CD14-positive monocyte (primary cell): Measurements from ENCODE around the gene RIT1. TPM values are rescaled to one million over a fixed set of nuclear protein-coding genes. Genes with fewer than 3 reads are reported as not detected.

Experiments
- DNase-seq, 3 donors: peaks; one replicate each; pipeline ENCODE4 v3.0.0-alpha.2; 2011 to 2022
- H2AFZ ChIP-seq: 2 replicates; pipeline ENCODE4 v1.6.0; 2012; ENCODE audit warnings: mild to moderate bottlenecking, low read depth, low read length, inconsistent platforms; ENCODE audit not compliant: insufficient read depth, poor library complexity, severe bottlenecking
- H3K27ac ChIP-seq, 2 donors: 1 replicate in 1 of 2; 2 replicates in 1 of 2; pipeline ENCODE4 v1.5.1; 2012 to 2013; ENCODE audit warnings: low read length in 2 of 2, control low read depth in 1 of 2, inconsistent platforms in 1 of 2, low read depth in 1 of 2, mild to moderate bottlenecking in 1 of 2
- H3K27me3 ChIP-seq, 2 donors: one replicate each; pipeline versions ENCODE4 v1.6.0 to v1.6.1; 2011 to 2013; ENCODE audit warnings: low read length in 2 of 2; ENCODE audit not compliant: control insufficient read depth in 2 of 2, insufficient read depth in 2 of 2
- H3K36me3 ChIP-seq, 2 donors: replicated peaks in 1 of 2; 1 replicate in 1 of 2; 2 replicates in 1 of 2; pipeline versions ENCODE4 v1.5.1 to v1.6.1; 2012 to 2013; ENCODE audit warnings: low read length in 2 of 2, control low read depth in 1 of 2, inconsistent platforms in 1 of 2, mild to moderate bottlenecking in 1 of 2; ENCODE audit not compliant: insufficient read depth in 2 of 2, control insufficient read depth in 1 of 2
- H3K4me1 ChIP-seq, 2 donors: 1 replicate in 1 of 2; 2 replicates in 1 of 2; pipeline versions ENCODE4 v1.5.1 to v1.6.1; 2012 to 2013; ENCODE audit warnings: low read length in 2 of 2, control low read depth in 1 of 2, inconsistent platforms in 1 of 2, mild to moderate bottlenecking in 1 of 2, moderate library complexity in 1 of 2; ENCODE audit not compliant: insufficient read depth in 2 of 2, control insufficient read depth in 1 of 2
- H3K4me2 ChIP-seq: replicated peaks from 2 replicates; pipeline ENCODE3; 2012; ENCODE audit warnings: low read length, moderate library complexity, mild to moderate bottlenecking; ENCODE audit not compliant: poor library complexity, severe bottlenecking; ENCODE audit errors: extremely low read depth
- H3K4me3 ChIP-seq, 3 experiments: fragments of 200-600 bp in 1 of 3; sonication (generic) in 1 of 3; replicated peaks in 1 of 3; 1 replicate in 2 of 3; 2 replicates in 1 of 3; pipeline ENCODE4 v1.5.1; 2011 to 2013; ENCODE audit warnings: low read length in 3 of 3, mild to moderate bottlenecking in 3 of 3, control low read depth in 2 of 3, low read depth in 2 of 3, inconsistent platforms in 1 of 3, moderate library complexity in 1 of 3
- H3K79me2 ChIP-seq: 2 replicates; pipeline ENCODE4 v1.6.0; 2012; ENCODE audit warnings: mild to moderate bottlenecking, control low read depth, inconsistent platforms, low read length, moderate library complexity; ENCODE audit not compliant: insufficient read depth
- H3K9ac ChIP-seq: 2 replicates; pipeline ENCODE4 v1.6.0; 2017; ENCODE audit warnings: low read length, mild to moderate bottlenecking; ENCODE audit not compliant: insufficient read depth, poor library complexity, severe bottlenecking
- H3K9me3 ChIP-seq, 2 donors: replicated peaks in 1 of 2; 1 replicate in 1 of 2; 2 replicates in 1 of 2; pipeline versions ENCODE4 v1.5.1 to v1.6.1; 2012 to 2013; ENCODE audit warnings: low read length in 2 of 2, control low read depth in 1 of 2; ENCODE audit not compliant: control insufficient read depth in 1 of 2, insufficient read depth in 1 of 2
- H4K20me1 ChIP-seq: 2 replicates; pipeline ENCODE4 v1.6.0; 2012; ENCODE audit warnings: mild to moderate bottlenecking, low read length, control low read depth, moderate library complexity; ENCODE audit not compliant: insufficient read depth
- H3K27ac Mint-ChIP-seq, 7 donors: one replicate each; pipeline ENCODE4 v1.8.0; 2020; ENCODE audit warnings: mild to moderate bottlenecking in 7 of 7, mixed read lengths in 7 of 7, moderate library complexity in 6 of 7, inconsistent platforms in 2 of 7
- H3K27me3 Mint-ChIP-seq, 3 donors: one replicate each; pipeline ENCODE4 v1.8.0; 2021 to 2022; ENCODE audit warnings: low read depth in 3 of 3, mild to moderate bottlenecking in 3 of 3, mixed read lengths in 3 of 3, moderate library complexity in 3 of 3, inconsistent platforms in 1 of 3
- H3K36me3 Mint-ChIP-seq, 2 donors: one replicate each; pipeline ENCODE4 v1.8.0; 2020; ENCODE audit warnings: mixed read lengths in 2 of 2, inconsistent platforms in 1 of 2, mild to moderate bottlenecking in 1 of 2
- H3K4me1 Mint-ChIP-seq: one replicate; pipeline ENCODE4 v1.8.0; 2020; ENCODE audit warnings: mild to moderate bottlenecking, mixed read lengths
- H3K4me3 Mint-ChIP-seq, 2 donors: one replicate each; pipeline ENCODE4 v1.8.0; 2020; ENCODE audit warnings: mild to moderate bottlenecking in 2 of 2, mixed read lengths in 2 of 2, moderate library complexity in 1 of 2
- H3K9me3 Mint-ChIP-seq, 7 donors: one replicate each; pipeline ENCODE4 v1.8.0; 2020 to 2022; ENCODE audit warnings: mixed read lengths in 7 of 7, mild to moderate bottlenecking in 6 of 7, moderate library complexity in 6 of 7, inconsistent platforms in 2 of 7
- CTCF ChIP-seq: fragments of 200-600 bp; IDR thresholded peaks from one replicate; pipeline ENCODE4 v1.8.0; 2022; ENCODE audit warnings: antibody characterized with exemption, mild to moderate bottlenecking
- WGBS: methylation state at CpG from one replicate; pipeline ENCODE4 v1.1.5; 2013; ENCODE audit warnings: missing lambda C conversion rate; ENCODE audit not compliant: insufficient coverage; 5-methylcytosine and 5-hydroxymethylcytosine counted together
- intact Hi-C, 2 donors: fragments of 100-400 bp; cut with micrococcal nuclease; formaldehyde crosslinking; loops; one replicate each; pipeline versions ENCODE4 v1.15.0 to v1.15.1; 2023
- polyA plus RNA-seq, 3 donors: library from polyadenylated mRNA; depleted of rRNA in 1 of 3; unstranded in 2 of 3; stranded (reverse) in 1 of 3; fragments of 300-500 nt in 2 of 3; fragments of >200 nt in 1 of 3; fragmentation: Illumina TruSeq in 2 of 3; gene quantifications; 1 replicate in 2 of 3; 2 replicates in 1 of 3; pipeline ENCODE4 v1.2.3, GENCODE V29; 2012 to 2021

The RIT1 gene
- polyA plus RNA-seq, 3 donors: 57.2 to 76.8 (median 69.6) TPM

DNA sequence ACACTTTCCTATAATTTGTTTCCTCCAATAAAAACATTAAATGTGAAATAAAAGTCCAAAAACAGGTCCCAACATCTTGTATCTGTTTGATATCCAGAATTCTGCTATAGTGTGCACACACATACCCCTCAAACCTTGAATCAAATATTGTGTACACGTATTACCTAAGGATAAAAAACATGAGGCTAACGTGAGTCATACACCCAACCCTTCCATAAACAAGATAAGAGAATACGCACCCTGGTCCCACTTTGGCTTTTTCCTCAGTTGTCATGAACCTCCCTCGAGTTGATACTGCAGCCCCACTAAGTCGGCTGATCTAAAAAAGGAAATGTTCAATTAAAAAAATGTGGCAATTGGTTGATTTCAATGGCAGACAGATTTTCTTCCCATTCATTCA, 17.9 kb upstream of the RIT1 start:
- Histone ChIP-seq H3K4me3 (no peak overlapping the region), H3K79me2 (peaks cover 68% of the 10 kb centered on the region), H4K20me1 (peaks cover 67% of the 10 kb centered on the region), H3K36me3 (peaks cover 76 to 82% of the 10 kb centered on the region in 2 donors), H3K27ac (peak overlapping the region in 1 of 2 donors; percentile 31), H3K9ac (no peak overlapping the region), H3K4me2 (no peak overlapping the region), H3K27me3 (no peaks in the 10 kb centered on the region), H2AFZ (no peak overlapping the region), H3K9me3 (no peaks in the 10 kb centered on the region), H3K4me1 (peaks cover 11 to 29% of the 10 kb centered on the region in 2 donors)
- H3K27me3 Mint-ChIP-seq: no peaks in the 10 kb centered on the region
- WGBS: 100% methylated on average over 2 of the region's 5 CpGs
- peak overlapping the region in 1 of 7 donors; percentile 38 for H3K27ac Mint-ChIP-seq
- peaks cover 20% of the 10 kb centered on the region for H3K4me1 Mint-ChIP-seq
- H3K36me3 Mint-ChIP-seq: peaks cover 70 to 89% of the 10 kb centered on the region in 2 donors
- intact Hi-C loops: no loop called here
- DNase-seq: no peak
- no peaks in the 10 kb centered on the region for H3K9me3 Mint-ChIP-seq
- H3K4me3 Mint-ChIP-seq: no peak overlapping the region
- TF ChIP-seq CTCF: no peak

DNA sequence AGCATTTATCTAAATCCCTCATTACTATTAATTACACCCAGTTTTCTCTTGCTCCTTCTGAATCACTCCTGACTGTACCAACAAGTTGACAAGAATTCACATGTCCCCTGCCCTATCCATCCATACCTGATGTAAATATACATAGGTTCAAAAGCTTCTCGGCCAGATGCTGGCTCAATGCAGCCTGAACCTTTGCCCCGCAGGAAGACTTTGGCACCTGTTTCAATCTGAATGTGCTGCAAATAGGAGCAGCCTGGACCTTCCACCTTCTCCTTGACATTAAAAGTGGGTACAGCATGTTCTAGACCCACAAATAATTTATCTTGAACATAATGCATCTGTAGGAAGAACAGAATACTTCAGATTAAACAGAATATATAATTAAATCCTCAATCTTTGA, 14.4 kb upstream of the RIT1 start:
- Histone ChIP-seq H3K27ac (no peak overlapping the region), H3K4me1 (no peaks in the 10 kb centered on the region), H3K9ac (no peak overlapping the region), H3K4me2 (no peak overlapping the region), H3K9me3 (no peaks in the 10 kb centered on the region), H4K20me1 (peaks cover 68% of the 10 kb centered on the region), H2AFZ (no peak overlapping the region), H3K36me3 (peaks cover 89 to 99% of the 10 kb centered on the region in 2 donors), H3K79me2 (peaks cover 42% of the 10 kb centered on the region), H3K27me3 (no peaks in the 10 kb centered on the region), H3K4me3 (no peak overlapping the region)
- Mint-ChIP-seq H3K9me3 (no peaks in the 10 kb centered on the region), H3K27ac (no peak overlapping the region), H3K36me3 (peaks cover 83 to 96% of the 10 kb centered on the region in 2 donors), H3K4me1 (peaks cover 3% of the 10 kb centered on the region), H3K4me3 (no peak overlapping the region), H3K27me3 (no peaks in the 10 kb centered on the region)
- WGBS: 100% methylated on average over 1 of the region's 2 CpGs
- DNase-seq: no peak
- intact Hi-C loops: no loop called here
- no peak for TF ChIP-seq CTCF
